Measurements from ENCODE around the gene ABCC5. TPM values are rescaled to one million over a fixed set of nuclear protein-coding genes. Genes with fewer than 3 reads are reported as not detected.

Gene ABCC5
- polyA plus RNA-seq, 1 donor (not counting 4 experiments of a cell fraction or from before 2014, with no cell fraction given) = 28.7 TPM

GRCh38 chr3:183895774-183896173, 121.9 kb downstream of the ABCC5 start:
- Histone ChIP-seq H2AFZ (ENCODE audit: control insufficient read depth, low read length) (no peak overlapping the region), H4K20me1 (ENCODE audit: control insufficient read depth, extremely low read depth, insufficient read depth, low read length) (no peaks in the 10 kb centered on the region), H3K79me2 (ENCODE audit: control insufficient read depth, insufficient read depth, low read length) (no peaks in the 10 kb centered on the region), H3K4me3 (ENCODE audit: control insufficient read depth in 2 of 3, extremely low read depth in 1 of 3, insufficient read depth in 2 of 3, low read depth in 1 of 3, low read length in 3 of 3) (no peak overlapping the region), H3K4me2 (ENCODE audit: control insufficient read depth, extremely low read depth, insufficient read depth, low read depth, low read length) (no peak overlapping the region), H3K4me1 (ENCODE audit: control insufficient read depth, extremely low read depth, insufficient read depth, low read length) (no peaks in the 10 kb centered on the region), H3K9me3 (ENCODE audit: control insufficient read depth, low read depth, low read length) (no peaks in the 10 kb centered on the region), H3K9me1 (ENCODE audit: control insufficient read depth, extremely low read depth, insufficient read depth, low read length) (no peaks in the 10 kb centered on the region), H3K27me3 (ENCODE audit: control insufficient read depth, extremely low read depth, insufficient read depth, low read length) (no peaks in the 10 kb centered on the region), H3K36me3 (ENCODE audit: control insufficient read depth in 2 of 2, extremely low read depth in 1 of 2, insufficient read depth in 2 of 2, low read length in 2 of 2) (no peaks in the 10 kb centered on the region), H3K9ac (ENCODE audit: control insufficient read depth, extremely low read depth, insufficient read depth, low read length) (no peak overlapping the region), H3K27ac (ENCODE audit: control insufficient read depth, insufficient read depth, low read length) (no peak overlapping the region)
- TF ChIP-seq EZH2 (IDR thresholded peaks at IDR 0.05; ENCODE audit: low read length) = no peak
- TF ChIP-seq, protein P1, sequence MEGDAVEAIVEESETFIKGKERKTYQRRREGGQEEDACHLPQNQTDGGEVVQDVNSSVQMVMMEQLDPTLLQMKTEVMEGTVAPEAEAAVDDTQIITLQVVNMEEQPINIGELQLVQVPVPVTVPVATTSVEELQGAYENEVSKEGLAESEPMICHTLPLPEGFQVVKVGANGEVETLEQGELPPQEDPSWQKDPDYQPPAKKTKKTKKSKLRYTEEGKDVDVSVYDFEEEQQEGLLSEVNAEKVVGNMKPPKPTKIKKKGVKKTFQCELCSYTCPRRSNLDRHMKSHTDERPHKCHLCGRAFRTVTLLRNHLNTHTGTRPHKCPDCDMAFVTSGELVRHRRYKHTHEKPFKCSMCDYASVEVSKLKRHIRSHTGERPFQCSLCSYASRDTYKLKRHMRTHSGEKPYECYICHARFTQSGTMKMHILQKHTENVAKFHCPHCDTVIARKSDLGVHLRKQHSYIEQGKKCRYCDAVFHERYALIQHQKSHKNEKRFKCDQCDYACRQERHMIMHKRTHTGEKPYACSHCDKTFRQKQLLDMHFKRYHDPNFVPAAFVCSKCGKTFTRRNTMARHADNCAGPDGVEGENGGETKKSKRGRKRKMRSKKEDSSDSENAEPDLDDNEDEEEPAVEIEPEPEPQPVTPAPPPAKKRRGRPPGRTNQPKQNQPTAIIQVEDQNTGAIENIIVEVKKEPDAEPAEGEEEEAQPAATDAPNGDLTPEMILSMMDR (optimal IDR thresholded peaks at IDR 0.05 in 1 of 3, IDR thresholded peaks at IDR 0.05 in 1 of 3, conservative IDR thresholded peaks at IDR 0.05 in 1 of 3; ENCODE audit: extremely low read depth in 1 of 3, insufficient read depth in 2 of 3, low read length in 3 of 3) = no peak
- dilution Hi-C loops (cut with MboI; ENCODE audit: extremely low pct_ligation_motif_present, low sequenced_read_pairs) = no loop called here
- DNase-seq (ENCODE audit: low read depth, low spot score) (no peak), FAIRE-seq (no peak)

DNA sequence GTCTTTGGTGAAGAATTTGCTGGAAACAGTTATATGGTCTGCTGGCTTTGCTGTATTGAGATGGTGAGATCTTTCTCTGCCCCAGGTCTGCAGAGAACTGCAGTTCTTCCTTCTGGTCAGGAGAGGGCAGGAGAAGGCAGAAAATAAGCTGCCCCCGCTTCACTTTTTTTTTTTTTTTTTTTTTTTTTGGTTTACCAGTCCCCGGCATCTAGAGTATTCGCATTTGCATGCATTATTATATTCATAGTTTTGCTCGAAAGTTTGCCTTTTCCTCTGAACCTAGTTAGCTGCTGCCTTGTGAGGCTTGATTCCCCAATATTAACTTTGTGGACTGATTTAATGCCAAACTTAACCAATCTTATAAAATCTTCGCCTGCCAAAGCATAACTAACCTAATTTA, 122.4 kb downstream of the ABCC5 start:
- no peak overlapping the region for H3K27ac ChIP-seq (ENCODE audit: control insufficient read depth, insufficient read depth, low read length)
- H3K4me3 ChIP-seq (ENCODE audit: control insufficient read depth in 2 of 3, extremely low read depth in 1 of 3, insufficient read depth in 2 of 3, low read depth in 1 of 3, low read length in 3 of 3) = no peak overlapping the region
- no peaks in the 10 kb centered on the region for H3K4me1 ChIP-seq (ENCODE audit: control insufficient read depth, extremely low read depth, insufficient read depth, low read length)
- DNase-seq (ENCODE audit: low read depth, low spot score) = no peak
- no peaks in the 10 kb centered on the region for H3K27me3 ChIP-seq (ENCODE audit: control insufficient read depth, extremely low read depth, insufficient read depth, low read length)
- H2AFZ ChIP-seq (ENCODE audit: control insufficient read depth, low read length) = no peak overlapping the region
- H3K79me2 ChIP-seq (ENCODE audit: control insufficient read depth, insufficient read depth, low read length) = no peaks in the 10 kb centered on the region
- no peaks in the 10 kb centered on the region for H4K20me1 ChIP-seq (ENCODE audit: control insufficient read depth, extremely low read depth, insufficient read depth, low read length)
- TF ChIP-seq EZH2 (IDR thresholded peaks at IDR 0.05; ENCODE audit: low read length) = no peak
- TF ChIP-seq, protein P1 (optimal IDR thresholded peaks at IDR 0.05 in 1 of 3, IDR thresholded peaks at IDR 0.05 in 1 of 3, conservative IDR thresholded peaks at IDR 0.05 in 1 of 3; ENCODE audit: extremely low read depth in 1 of 3, insufficient read depth in 2 of 3, low read length in 3 of 3) = peak; percentile 74 to 81 (median 78)
- dilution Hi-C loops (cut with MboI; ENCODE audit: extremely low pct_ligation_motif_present, low sequenced_read_pairs) = no loop called here
- H3K9me1 ChIP-seq (ENCODE audit: control insufficient read depth, extremely low read depth, insufficient read depth, low read length) = no peaks in the 10 kb centered on the region
- H3K9me3 ChIP-seq (ENCODE audit: control insufficient read depth, low read depth, low read length) = no peaks in the 10 kb centered on the region
- FAIRE-seq = no peak
- H3K36me3 ChIP-seq (ENCODE audit: control insufficient read depth in 2 of 2, extremely low read depth in 1 of 2, insufficient read depth in 2 of 2, low read length in 2 of 2) = no peaks in the 10 kb centered on the region
- H3K9ac ChIP-seq (ENCODE audit: control insufficient read depth, extremely low read depth, insufficient read depth, low read length) = no peak overlapping the region
- H3K4me2 ChIP-seq (ENCODE audit: control insufficient read depth, extremely low read depth, insufficient read depth, low read depth, low read length) = no peak overlapping the region

All from keratinocyte (primary cell).